B cell (primary cell): ENCODE results near the gene DDX24. TPM values are rescaled to one million over a fixed set of nuclear protein-coding genes. Genes with fewer than 3 reads are reported as not detected.

Source experiments
- ATAC-seq: fragments of 200-7000 bp; cut with Tn5 transposase; one replicate; pipeline ENCODE4 v1.10.0; 2021; ENCODE audit warnings: low read depth, mild to moderate bottlenecking, moderate number of reproducible peaks, moderate library complexity
- CTCF ChIA-PET: fragments of 350-600 bp; sonication (Branson Sonifier 250); formaldehyde crosslinking; loops from one replicate; lab custom pipeline; 2021; ENCODE audit warnings: antibody characterized with exemption, inconsistent platforms; lab: Charles Lee
- POLR2A ChIA-PET: fragments of 350-600 bp; sonication (Branson Sonifier 250); formaldehyde crosslinking; loops from one replicate; lab custom pipeline; 2021; ENCODE audit warnings: antibody characterized with exemption; lab: Charles Lee
- DNase-seq: peaks from one replicate; pipeline ENCODE4 v3.0.0; 2013
- H2AFZ ChIP-seq: 2 replicates; pipeline ENCODE4 v1.6.1; 2012; ENCODE audit warnings: mild to moderate bottlenecking, low read depth, low read length; ENCODE audit not compliant: insufficient read depth, poor library complexity, severe bottlenecking
- H3K27ac ChIP-seq, 2 donors: 1 replicate in 1 of 2; 2 replicates in 1 of 2; pipeline ENCODE4 v1.5.1; 2012 to 2013; ENCODE audit warnings: low read length in 2 of 2, mild to moderate bottlenecking in 2 of 2, moderate library complexity in 1 of 2
- H3K27me3 ChIP-seq, 4 experiments: fragments of 200-600 bp in 1 of 4; sonication (generic) in 1 of 4; replicated peaks in 1 of 4; 1 replicate in 2 of 4; 2 replicates in 2 of 4; pipeline versions ENCODE4 v1.6.1 to v1.7.0; 2013 to 2016; ENCODE audit warnings: low read length in 3 of 4, mild to moderate bottlenecking in 2 of 4, mixed read lengths in 1 of 4, moderate library complexity in 1 of 4; ENCODE audit not compliant: insufficient read depth in 4 of 4, control insufficient read depth in 3 of 4; ENCODE audit errors: control extremely low read depth in 1 of 4
- H3K36me3 ChIP-seq, 2 experiments: replicated peaks in 1 of 2; 1 replicate in 1 of 2; 2 replicates in 1 of 2; pipeline versions ENCODE4 v1.6.1 to v1.7.1; 2013; ENCODE audit warnings: low read length in 1 of 2; ENCODE audit not compliant: insufficient read depth in 2 of 2, control insufficient read depth in 1 of 2; ENCODE audit errors: control extremely low read depth in 1 of 2, extremely low read depth in 1 of 2
- H3K4me1 ChIP-seq, 2 donors: fragments of 200-600 bp in 1 of 2; sonication (generic) in 1 of 2; 1 replicate in 1 of 2; 2 replicates in 1 of 2; pipeline versions ENCODE4 v1.5.1 to v1.6.1; 2013 to 2017; ENCODE audit warnings: low read length in 2 of 2; ENCODE audit not compliant: control insufficient read depth in 2 of 2, insufficient read depth in 2 of 2
- H3K4me2 ChIP-seq: replicated peaks from 2 replicates; pipeline ENCODE3; 2012; ENCODE audit warnings: mild to moderate bottlenecking, low read depth, low read length; ENCODE audit not compliant: poor library complexity, severe bottlenecking
- H3K4me3 ChIP-seq, 5 experiments: fragments of 200-600 bp in 1 of 5; sonication (generic) in 1 of 5; 1 replicate in 3 of 5; 2 replicates in 2 of 5; pipeline versions ENCODE4 v1.5.1 to v1.7.0; 2011 to 2016; ENCODE audit warnings: low read length in 4 of 5, mild to moderate bottlenecking in 4 of 5, low read depth in 2 of 5, control low read depth in 1 of 5, moderate library complexity in 1 of 5; ENCODE audit not compliant: insufficient read depth in 1 of 5; ENCODE audit errors: control extremely low read depth in 1 of 5, extremely low read depth in 1 of 5
- H3K79me2 ChIP-seq: fragments of 200-600 bp; sonication (generic); one replicate; pipeline ENCODE4 v1.6.0; 2016; ENCODE audit warnings: low read length; ENCODE audit not compliant: control insufficient read depth, insufficient read depth
- H3K9ac ChIP-seq: fragments of 200-600 bp; sonication (generic); 2 replicates; pipeline ENCODE4 v1.6.1; 2017; ENCODE audit warnings: mild to moderate bottlenecking, low read length, moderate library complexity
- H3K9me3 ChIP-seq, 3 donors: one replicate each; pipeline versions ENCODE4 v1.6.1 to v1.7.1; 2013; ENCODE audit warnings: low read length in 2 of 3; ENCODE audit not compliant: control insufficient read depth in 2 of 3, insufficient read depth in 1 of 3; ENCODE audit errors: control extremely low read depth in 1 of 3
- H4K20me1 ChIP-seq: 2 replicates; pipeline ENCODE4 v1.6.0; 2012; ENCODE audit warnings: mild to moderate bottlenecking, low read length; ENCODE audit not compliant: insufficient read depth, control insufficient read depth, poor library complexity, severe bottlenecking
- H3K27ac Mint-ChIP-seq: one replicate; pipeline ENCODE4 v1.8.0; 2021; ENCODE audit warnings: mixed read lengths
- H3K27me3 Mint-ChIP-seq: one replicate; pipeline ENCODE4 v1.8.0; 2021; ENCODE audit warnings: mixed read lengths
- H3K4me1 Mint-ChIP-seq: one replicate; pipeline ENCODE4 v1.8.0; 2021; ENCODE audit warnings: mixed read lengths
- H3K4me3 Mint-ChIP-seq: one replicate; pipeline ENCODE4 v1.8.0; 2021; ENCODE audit warnings: mixed read lengths
- H3K9me3 Mint-ChIP-seq: one replicate; pipeline ENCODE4 v1.8.0; 2022; ENCODE audit warnings: mixed read lengths; ENCODE audit not compliant: insufficient read depth
- CTCF ChIP-seq: fragments of 200-600 bp; IDR thresholded peaks from one replicate; pipeline ENCODE4 v1.8.0; 2022; ENCODE audit warnings: antibody characterized with exemption, mild to moderate bottlenecking
- EZH2 ChIP-seq: IDR thresholded peaks from 2 replicates; pipeline ENCODE4 v1.6.1; 2012; ENCODE audit warnings: borderline replicate concordance, low read depth, mild to moderate bottlenecking, moderate library complexity, low read length; ENCODE audit not compliant: insufficient read depth, poor library complexity, severe bottlenecking
- WGBS: methylation state at CpG from one replicate; pipeline ENCODE4 v1.1.5; 2013; ENCODE audit warnings: missing lambda C conversion rate; ENCODE audit not compliant: insufficient coverage; 5-methylcytosine and 5-hydroxymethylcytosine counted together
- intact Hi-C: fragments of 100-400 bp; cut with micrococcal nuclease; formaldehyde crosslinking; loops from one replicate; pipeline ENCODE4 v1.10.0; 2022
- polyA plus RNA-seq: library from polyadenylated mRNA; depleted of rRNA; stranded (reverse); fragments of >200 nt; gene quantifications from 2 replicates; pipeline ENCODE4 v1.2.3, GENCODE V29; 2012
- total RNA-seq, 2 donors: library from RNA; stranded (reverse); fragments of 120-200 nt in 1 of 2; gene quantifications; 1 replicate in 1 of 2; 2 replicates in 1 of 2; pipeline versions ENCODE4 v1.2.3 to v1.2.4, GENCODE V29; 2013 to 2022

The DDX24 gene
- total and polyA plus RNA-seq, 2 donors (not counting 1 experiment from before 2014, with no cell fraction given), result 145 to 211 TPM

GRCh38 chr14:94038510-94038909 lies 42.5 kb downstream of the DDX24 start:
- TF ChIP-seq EZH2, result no peak
- H3K36me3 ChIP-seq, result no peaks in the 10 kb centered on the region
- intact Hi-C loops, result no loop called here
- no peaks in the 10 kb centered on the region for H3K4me1 ChIP-seq
- no peak overlapping the region for H3K4me3 ChIP-seq
- H3K79me2 ChIP-seq, result no peaks in the 10 kb centered on the region
- CTCF ChIA-PET, result interaction anchor here (0.5 to 9.5 kb wide), 5 partner anchors 11 to 872 kb away, joined by 3 to 195 read pairs (median 37); no protein-coding TSS in a partner anchor
- POLR2A ChIA-PET, result interaction anchor here (0.6 kb wide), 1 partner anchor 91 kb away, joined by 6 read pairs; the partner anchor contains the start of gene IFI27L2
- no peaks in the 10 kb centered on the region for H3K27me3 ChIP-seq
- no peak for DNase-seq
- no peaks in the 10 kb centered on the region for H3K9me3 Mint-ChIP-seq
- H3K4me1 Mint-ChIP-seq, result peaks cover 2% of the 10 kb centered on the region
- H4K20me1 ChIP-seq, result no peaks in the 10 kb centered on the region
- H3K9me3 ChIP-seq, result no peaks in the 10 kb centered on the region
- WGBS, result 92% methylated on average over 4 of the region's 7 CpGs
- H2AFZ ChIP-seq, result no peak overlapping the region
- no peak for ATAC-seq
- no peak overlapping the region for H3K27ac ChIP-seq
- no peaks in the 10 kb centered on the region for H3K27me3 Mint-ChIP-seq
- no peak overlapping the region for H3K9ac ChIP-seq
- H3K4me2 ChIP-seq, result no peak overlapping the region
- H3K27ac Mint-ChIP-seq, result no peak overlapping the region
- H3K4me3 Mint-ChIP-seq, result no peak overlapping the region

GRCh38 chr14:94037954-94038353 lies 43.0 kb downstream of the DDX24 start:
- TF ChIP-seq EZH2 (no peak), CTCF (no peak)
- H3K4me2 ChIP-seq, result no peak overlapping the region
- no peak overlapping the region for H2AFZ ChIP-seq
- Mint-ChIP-seq H3K4me3 (no peak overlapping the region), H3K9me3 (no peaks in the 10 kb centered on the region), H3K27ac (no peak overlapping the region), H3K4me1 (peaks cover 2% of the 10 kb centered on the region), H3K27me3 (no peaks in the 10 kb centered on the region)
- ChIA-PET POLR2A (no interaction called here), CTCF (interaction anchor here (0.5 to 9.5 kb wide), 7 partner anchors 10 to 871 kb away, joined by 3 to 195 read pairs (median 37); no protein-coding TSS in a partner anchor)
- ATAC-seq (no peak), DNase-seq (no peak)
- no peaks in the 10 kb centered on the region for H3K9me3 ChIP-seq
- no peaks in the 10 kb centered on the region for H3K36me3 ChIP-seq
- WGBS, result 94% methylated on average over 7 of the region's 9 CpGs
- H3K27ac ChIP-seq, result no peak overlapping the region
- intact Hi-C loops, result no loop called here
- no peaks in the 10 kb centered on the region for H3K4me1 ChIP-seq
- H4K20me1 ChIP-seq, result no peaks in the 10 kb centered on the region
- H3K79me2 ChIP-seq, result no peaks in the 10 kb centered on the region
- H3K27me3 ChIP-seq, result no peaks in the 10 kb centered on the region
- no peak overlapping the region for H3K9ac ChIP-seq
- H3K4me3 ChIP-seq, result no peak overlapping the region
